GM23338 (cell line): Measurements from ENCODE around the gene ZFP92. TPM values are rescaled to one million over a fixed set of nuclear protein-coding genes. Genes with fewer than 3 reads are reported as not detected.

Experiments
- ATAC-seq: fragments of 200-7000 bp; cut with Tn5 transposase; 3 replicates; pipeline ENCODE4 v1.9.1; 2020
- DNase-seq: peaks from one replicate; pipeline ENCODE4 v3.0.0-alpha.2; 2015; ENCODE audit warnings: low spot score
- H2AFZ ChIP-seq: fragments of 200-600 bp; sonication (generic); 2 replicates; pipeline ENCODE4 v1.8.0; 2016; ENCODE audit warnings: antibody characterized with exemption, mild to moderate bottlenecking, moderate library complexity
- H3F3A ChIP-seq: fragments of 200-600 bp; sonication (generic); replicated peaks from 2 replicates; pipeline ENCODE4 v1.8.0; 2017; ENCODE audit warnings: antibody characterized with exemption, mixed run types, low read depth
- H3K27ac ChIP-seq: fragments of 200-600 bp; sonication (generic); 2 replicates; pipeline ENCODE4 v1.6.1; 2016; ENCODE audit warnings: low read depth
- H3K27me3 ChIP-seq: fragments of 200-600 bp; sonication (generic); 2 replicates; pipeline ENCODE4 v1.8.0; 2016; ENCODE audit warnings: mild to moderate bottlenecking, mixed run types, moderate library complexity; ENCODE audit not compliant: insufficient read depth
- H3K36me3 ChIP-seq: fragments of 200-600 bp; sonication (generic); 2 replicates; pipeline ENCODE4 v1.8.0; 2016; ENCODE audit warnings: mild to moderate bottlenecking; ENCODE audit not compliant: insufficient read depth
- H3K4me1 ChIP-seq: fragments of 200-600 bp; sonication (generic); 2 replicates; pipeline ENCODE4 v1.8.0; 2016; ENCODE audit warnings: mild to moderate bottlenecking, moderate library complexity; ENCODE audit not compliant: insufficient read depth
- H3K4me2 ChIP-seq: fragments of 200-600 bp; sonication (generic); 2 replicates; pipeline ENCODE4 v1.7.1; 2017; ENCODE audit warnings: mixed run types
- H3K4me3 ChIP-seq: fragments of 200-600 bp; sonication (generic); 2 replicates; pipeline ENCODE4 v1.6.1; 2016; ENCODE audit warnings: mixed run types
- H3K79me2 ChIP-seq: fragments of 200-600 bp; sonication (generic); replicated peaks from 2 replicates; pipeline ENCODE4 v1.8.0; 2017; ENCODE audit warnings: mild to moderate bottlenecking; ENCODE audit not compliant: insufficient read depth
- H3K9me2 ChIP-seq: fragments of 200-600 bp; sonication (generic); 2 replicates; pipeline ENCODE4 v1.8.0; 2017; ENCODE audit not compliant: insufficient read depth
- H4K20me1 ChIP-seq: fragments of 200-600 bp; sonication (generic); replicated peaks from 2 replicates; pipeline ENCODE4 v1.8.0; 2017; ENCODE audit warnings: mild to moderate bottlenecking; ENCODE audit not compliant: insufficient read depth
- H3K27ac Mint-ChIP-seq: 2 replicates; pipeline ENCODE4 v1.8.0; 2020; ENCODE audit warnings: inconsistent platforms, mild to moderate bottlenecking, moderate library complexity, mixed read lengths
- H3K27me3 Mint-ChIP-seq: 3 replicates; pipeline ENCODE4 v1.8.0; 2022; ENCODE audit warnings: low read depth, mild to moderate bottlenecking, moderate library complexity, mixed read lengths, inconsistent platforms; ENCODE audit not compliant: insufficient read depth, poor library complexity
- H3K36me3 Mint-ChIP-seq: 3 replicates; pipeline ENCODE4 v1.8.0; 2021; ENCODE audit warnings: low read depth, mild to moderate bottlenecking, inconsistent platforms, moderate library complexity, mixed read lengths
- H3K4me1 Mint-ChIP-seq: 3 replicates; pipeline ENCODE4 v1.8.0; 2020; ENCODE audit warnings: mild to moderate bottlenecking, inconsistent platforms, mixed read lengths
- H3K4me3 Mint-ChIP-seq: 3 replicates; pipeline ENCODE4 v1.8.0; 2021; ENCODE audit warnings: moderate library complexity, mild to moderate bottlenecking, inconsistent platforms, mixed read lengths
- H3K9me3 Mint-ChIP-seq: 3 replicates; pipeline ENCODE4 v1.8.0; 2020; ENCODE audit warnings: moderate library complexity, mild to moderate bottlenecking, inconsistent platforms, mixed read lengths
- CREB1 ChIP-seq: fragments of 250-450 bp; sonication (Bioruptor Pico); IDR thresholded peaks from 2 replicates; pipeline ENCODE4 v1.5.0; 2020; ENCODE audit warnings: low read depth, mild to moderate bottlenecking, moderate library complexity
- CTCF ChIP-seq, 2 experiments: fragments of 200-600 bp in 1 of 2; sonication (generic) in 1 of 2; conservative IDR thresholded peaks; 2 replicates each; pipeline versions ENCODE4 v1.5.1 to v1.6.1; 2016 to 2017; ENCODE audit warnings: antibody characterized with exemption in 2 of 2, low read depth in 2 of 2, mild to moderate bottlenecking in 2 of 2, moderate library complexity in 1 of 2
- ETS1 ChIP-seq: IDR thresholded peaks from 2 replicates; pipeline ENCODE4 v1.6.1; 2016; ENCODE audit warnings: antibody characterized with exemption
- EZH2 ChIP-seq: fragments of 200-600 bp; sonication (generic); IDR thresholded peaks from one replicate; pipeline ENCODE4 v1.8.0; 2017; ENCODE audit warnings: antibody characterized with exemption, mild to moderate bottlenecking, low read depth; ENCODE audit not compliant: unreplicated experiment
- EZH2phosphoT487 ChIP-seq: fragments of 200-600 bp; sonication (generic); IDR thresholded peaks from one replicate; pipeline ENCODE4 v1.8.1; 2018; ENCODE audit warnings: antibody characterized with exemption; ENCODE audit not compliant: unreplicated experiment
- JUNB ChIP-seq: IDR thresholded peaks from one replicate; pipeline ENCODE4 v1.6.1; 2016; ENCODE audit warnings: antibody characterized with exemption; ENCODE audit not compliant: unreplicated experiment
- NANOG ChIP-seq: IDR thresholded peaks from 2 replicates; pipeline ENCODE4 v1.6.1; 2016; ENCODE audit warnings: antibody characterized with exemption, borderline replicate concordance
- POLR2AphosphoS5 ChIP-seq: IDR thresholded peaks from 2 replicates; pipeline ENCODE4 v1.6.1; 2016; ENCODE audit warnings: antibody characterized with exemption, low read depth
- REST ChIP-seq: IDR thresholded peaks from one replicate; pipeline ENCODE4 v1.6.1; 2018; ENCODE audit warnings: antibody characterized with exemption; ENCODE audit not compliant: unreplicated experiment
- STAT1 ChIP-seq: IDR thresholded peaks from one replicate; pipeline ENCODE4 v1.6.1; 2016; ENCODE audit warnings: antibody characterized with exemption; ENCODE audit not compliant: unreplicated experiment
- ZNF114 ChIP-seq: fragments of 250-450 bp; sonication (Bioruptor Pico); IDR thresholded peaks from 2 replicates; pipeline ENCODE4 v1.5.0; 2020; ENCODE audit warnings: mild to moderate bottlenecking, moderate library complexity
- ZNF331 ChIP-seq: fragments of 250-450 bp; sonication (Bioruptor Pico); IDR thresholded peaks from 2 replicates; pipeline ENCODE4 v1.5.0; 2020; ENCODE audit warnings: low read depth, mild to moderate bottlenecking, moderate library complexity
- ZNF462 ChIP-seq: fragments of 250-450 bp; sonication (Bioruptor Pico); IDR thresholded peaks from 2 replicates; pipeline ENCODE4 v1.5.0; 2020; ENCODE audit warnings: mild to moderate bottlenecking, moderate library complexity
- polyA plus RNA-seq: library from polyadenylated mRNA; unstranded; fragments of >200 nt; fragmentation: Nextera tagmentation; extraction: Ambion mirVana; gene quantifications from 2 replicates; pipeline ENCODE4 v1.2.1, GENCODE V29; 2016
- total RNA-seq: library from RNA; depleted of rRNA; stranded (reverse); fragments of >200 nt; shearing (Covaris generic); gene quantifications from 2 replicates; pipeline ENCODE4 v1.2.3, GENCODE V29; 2014

The ZFP92 gene
- total and polyA plus RNA-seq, 2 experiments from 2014 or later: 0.05 to 0.52 TPM

- TF ChIP-seq EZH2phosphoT487: no peak
- TF ChIP-seq POLR2AphosphoS5: no peak
Measured at GRCh38 chrX:153408221-153408721, 3.0 kb upstream of the ZFP92 start (continued).

- no peaks in the 10 kb centered on the region for H3K79me2 ChIP-seq
- Mint-ChIP-seq H3K4me3 (no peak overlapping the region), H3K4me1 (peaks cover 8% of the 10 kb centered on the region), H3K36me3 (no peaks in the 10 kb centered on the region), H3K9me3 (no peaks in the 10 kb centered on the region; the same call in 2 of the 3 replicates), H3K27me3 (peaks cover 22% of the 10 kb centered on the region), H3K27ac (no peak overlapping the region)
- no peak for DNase-seq
- no peaks in the 10 kb centered on the region for H3F3A ChIP-seq
- no peak overlapping the region for H3K4me3 ChIP-seq
- H3K4me2 ChIP-seq: no peak overlapping the region
- no peak for ATAC-seq
- TF ChIP-seq ZNF331 (CRISPR knock-in tag): no peak
- no peak for TF ChIP-seq JUNB
- TF ChIP-seq REST: no peak
- TF ChIP-seq ZNF114: no peak
- TF ChIP-seq EZH2: no peak
- no peak for TF ChIP-seq CTCF (conservative IDR thresholded peaks at IDR 0.05; ENCODE audit: low read depth in 2 of 2)
- no peak for TF ChIP-seq ETS1
- TF ChIP-seq STAT1: no peak
- no peak for TF ChIP-seq ZNF462 (CRISPR knock-in tag)
- no peak for TF ChIP-seq CREB1 (CRISPR knock-in tag)
- TF ChIP-seq EZH2phosphoT487: no peak
- no peak for TF ChIP-seq POLR2AphosphoS5
- TF ChIP-seq NANOG: no peak
- peaks cover 19% of the 10 kb centered on the region; the same call in 1 of the 2 replicates for H3K27me3 ChIP-seq
- H3K27ac ChIP-seq: no peak overlapping the region
- H3K9me2 ChIP-seq: no peaks in the 10 kb centered on the region
- no peak overlapping the region for H2AFZ ChIP-seq
- H4K20me1 ChIP-seq: no peaks in the 10 kb centered on the region
- no peaks in the 10 kb centered on the region for H3K4me1 ChIP-seq
- H3K36me3 ChIP-seq: no peaks in the 10 kb centered on the region
Measured at GRCh38 chrX:153408871-153409351, 2.4 kb upstream of the ZFP92 start.
